Gastroesophageal sphincter (tissue), 4 donors: ENCODE results near the gene PRR23A. TPM values are rescaled to one million over a fixed set of nuclear protein-coding genes. Genes with fewer than 3 reads are reported as not detected.

Experiments used
- ATAC-seq: fragments of 150-250 bp; one replicate; pipeline ENCODE4 v1.9.1; 2016; ENCODE audit warnings: mild to moderate bottlenecking, moderate library complexity
- H3K27ac ChIP-seq, 4 donors: fragments of 200-600 bp; sonication (generic) in 3 of 4; 1 replicate in 3 of 4; 2 replicates in 1 of 4; pipeline ENCODE4 v1.5.1; 2016 to 2019
- H3K27me3 ChIP-seq: fragments of 200-600 bp; sonication (generic); one replicate; pipeline ENCODE4 v1.5.1; 2019
- H3K36me3 ChIP-seq, 2 donors: fragments of 200-600 bp; sonication (generic); one replicate each; pipeline ENCODE4 v1.5.1; 2019; ENCODE audit warnings: control low read depth in 1 of 2
- H3K4me1 ChIP-seq, 3 donors: fragments of 200-600 bp; sonication (generic); 1 replicate in 2 of 3; 2 replicates in 1 of 3; pipeline ENCODE4 v1.5.1; 2016 to 2019; ENCODE audit warnings: control low read depth in 2 of 3
- H3K4me3 ChIP-seq, 2 donors: fragments of 200-600 bp; sonication (generic); one replicate each; pipeline ENCODE4 v1.5.1; 2019; ENCODE audit warnings: mild to moderate bottlenecking in 1 of 2, moderate library complexity in 1 of 2
- H3K9me3 ChIP-seq, 3 donors: fragments of 200-600 bp; sonication (generic); one replicate each; pipeline ENCODE4 v1.5.1; 2017 to 2019; ENCODE audit warnings: control low read depth in 2 of 3
- CTCF ChIP-seq, 4 experiments: fragments of 200-600 bp in 2 of 4; fragments of 450-650 bp in 2 of 4; sonication (generic) in 1 of 4; IDR thresholded peaks; one replicate each; pipeline ENCODE4 v1.5.1; 2017 to 2019; ENCODE audit warnings: antibody characterized with exemption in 4 of 4, mild to moderate bottlenecking in 2 of 4, moderate library complexity in 2 of 4
- EP300 ChIP-seq: sonication (generic); formaldehyde crosslinking; IDR thresholded peaks from one replicate; pipeline ENCODE4 v1.6.1; 2017; ENCODE audit warnings: antibody characterized with exemption, mild to moderate bottlenecking
- POLR2A ChIP-seq, 2 donors: fragments of 450-650 bp; IDR thresholded peaks; one replicate each; pipeline ENCODE4 v1.6.1; 2017; ENCODE audit warnings: antibody characterized with exemption in 2 of 2, mild to moderate bottlenecking in 2 of 2, moderate library complexity in 1 of 2
- POLR2AphosphoS5 ChIP-seq: sonication (generic); formaldehyde crosslinking; IDR thresholded peaks from one replicate; pipeline ENCODE4 v1.6.1; 2017; ENCODE audit warnings: antibody characterized with exemption
- WGBS, 2 donors: methylation state at CpG; one replicate each; pipeline ENCODE4 v1.1.5; 2018; ENCODE audit warnings: low coverage in 1 of 2; 5-methylcytosine and 5-hydroxymethylcytosine counted together
- total RNA-seq, 4 donors: library from RNA; depleted of rRNA; stranded (reverse); fragments of >200 nt; gene quantifications; one replicate each; pipeline ENCODE4 v1.1.0, GENCODE V29; 2016

The PRR23A gene
- total RNA-seq, 4 donors from 2014 or later: not detected

GRCh38 chr3:138972941-138973340 is 33.1 kb downstream of the PRR23A start:
- ATAC-seq: no peak
- TF ChIP-seq CTCF (IDR thresholded peaks at IDR 0.05) (no peak), POLR2A (IDR thresholded peaks at IDR 0.05) (no peak)
- Histone ChIP-seq H3K27me3 (peaks cover 27% of the 10 kb centered on the region), H3K4me3 (no peak overlapping the region), H3K36me3 (no peaks in the 10 kb centered on the region), H3K4me1 (no peaks in the 10 kb centered on the region), H3K9me3 (no peaks in the 10 kb centered on the region), H3K27ac (no peak overlapping the region)
- WGBS, 2 donors: 75% methylated on average over 1 of the region's 5 CpGs; no CpG with 5 or more reads in 1 of the 2 donors

- no peaks in the 10 kb centered on the region for H3K9me3 ChIP-seq
- WGBS, 2 donors: 0 to 47% methylated on average over 1 to 4 of the region's 6 CpGs
- ATAC-seq: no peak
- H3K27me3 ChIP-seq: peaks cover 27% of the 10 kb centered on the region
- TF ChIP-seq POLR2A (IDR thresholded peaks at IDR 0.05) (no peak), CTCF (IDR thresholded peaks at IDR 0.05) (no peak)
- no peak overlapping the region for H3K4me3 ChIP-seq
- no peaks in the 10 kb centered on the region for H3K4me1 ChIP-seq
- no peaks in the 10 kb centered on the region for H3K36me3 ChIP-seq
- no peak overlapping the region for H3K27ac ChIP-seq
These were observed 34.2 kb downstream of the PRR23A start for GRCh38 chr3:138971766-138972320.

- Histone ChIP-seq H3K36me3 (no peaks in the 10 kb centered on the region), H3K27me3 (peaks cover 67% of the 10 kb centered on the region), H3K9me3 (peaks cover 0 to 25% (median 0%) of the 10 kb centered on the region in 3 donors), H3K4me3 (no peak overlapping the region), H3K27ac (no peak overlapping the region), H3K4me1 (peaks cover 0 to 7% (median 0%) of the 10 kb centered on the region in 3 donors)
- TF ChIP-seq POLR2AphosphoS5 (no peak), EP300 (no peak), POLR2A (IDR thresholded peaks at IDR 0.05) (no peak), CTCF (IDR thresholded peaks at IDR 0.05) (no peak)
- ATAC-seq: no peak
These were observed 41.1 kb downstream of the PRR23A start for GRCh38 chr3:138964923-138965322.

GRCh38 chr3:138964264-138964663 is 41.8 kb downstream of the PRR23A start:
- peaks cover 0 to 7% (median 0%) of the 10 kb centered on the region in 3 donors for H3K4me1 ChIP-seq
- ATAC-seq: no peak
- H3K27ac ChIP-seq: no peak overlapping the region
- peaks cover 67% of the 10 kb centered on the region for H3K27me3 ChIP-seq
- no peak overlapping the region for H3K4me3 ChIP-seq
- WGBS, 2 donors: 95 to 100% methylated on average over 2 of the region's 2 CpGs
- peaks cover 0 to 25% (median 0%) of the 10 kb centered on the region in 3 donors for H3K9me3 ChIP-seq
- no peaks in the 10 kb centered on the region for H3K36me3 ChIP-seq
- TF ChIP-seq EP300: no peak
- no peak for TF ChIP-seq POLR2A (IDR thresholded peaks at IDR 0.05)
- TF ChIP-seq CTCF (IDR thresholded peaks at IDR 0.05): no peak
- no peak for TF ChIP-seq POLR2AphosphoS5

- Histone ChIP-seq H3K36me3 (no peaks in the 10 kb centered on the region), H3K27me3 (peaks cover 77% of the 10 kb centered on the region), H3K4me3 (no peak overlapping the region), H3K27ac (no peak overlapping the region), H3K4me1 (peaks cover 0 to 7% (median 0%) of the 10 kb centered on the region in 3 donors), H3K9me3 (peaks cover 0 to 25% (median 0%) of the 10 kb centered on the region in 3 donors)
- no peak for ATAC-seq
- WGBS, 2 donors: 46% methylated on average over 3 of the region's 8 CpGs; no CpG with 5 or more reads in 1 of the 2 donors
- TF ChIP-seq EP300: no peak
- no peak for TF ChIP-seq POLR2A (IDR thresholded peaks at IDR 0.05)
- no peak for TF ChIP-seq CTCF (IDR thresholded peaks at IDR 0.05)
- TF ChIP-seq POLR2AphosphoS5: no peak
These were observed 43.1 kb downstream of the PRR23A start for GRCh38 chr3:138962854-138963560.
